Epithelial cell of esophagus (primary cell): ENCODE data around the gene PDK2.

Experiments used
- DNase-seq: peaks from one replicate; pipeline ENCODE4 v3.0.0; 2010; ENCODE audit warnings: low read depth
- H3K4me3 ChIP-seq: 2 replicates; pipeline ENCODE4 v1.5.1; 2011; ENCODE audit warnings: mild to moderate bottlenecking, low read length, control low read depth
- TF ChIP-seq, protein P1 (sequence below): IDR thresholded peaks from 2 replicates; pipeline ENCODE4 v1.5.1; 2011; ENCODE audit warnings: low read depth, mild to moderate bottlenecking, low read length, control low read depth, inconsistent platforms; ENCODE audit not compliant: insufficient read depth; ENCODE audit errors: missing control alignments

The PDK2 gene

DNA sequence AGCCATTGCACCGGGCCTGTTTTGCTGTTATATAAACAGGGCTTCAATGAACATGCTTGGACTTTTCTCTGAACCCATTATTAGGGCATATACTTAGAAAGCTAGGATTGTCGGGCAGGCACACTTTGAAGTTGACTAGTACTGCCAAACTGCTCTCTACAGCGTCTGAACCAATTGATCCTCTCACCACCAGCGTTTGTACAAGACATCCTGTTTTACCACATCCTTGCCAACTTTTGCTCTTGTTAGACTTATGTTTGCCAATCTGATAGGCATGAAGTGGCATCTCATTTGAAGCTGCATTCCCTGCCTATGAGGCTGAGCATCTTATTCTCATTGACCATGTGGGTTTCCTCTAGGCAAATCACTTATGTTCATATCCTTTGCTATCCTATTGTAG, 62.7 kb downstream of the PDK2 start:
- no peak for DNase-seq
- H3K4me3 ChIP-seq = no peak overlapping the region
- TF ChIP-seq, protein P1, sequence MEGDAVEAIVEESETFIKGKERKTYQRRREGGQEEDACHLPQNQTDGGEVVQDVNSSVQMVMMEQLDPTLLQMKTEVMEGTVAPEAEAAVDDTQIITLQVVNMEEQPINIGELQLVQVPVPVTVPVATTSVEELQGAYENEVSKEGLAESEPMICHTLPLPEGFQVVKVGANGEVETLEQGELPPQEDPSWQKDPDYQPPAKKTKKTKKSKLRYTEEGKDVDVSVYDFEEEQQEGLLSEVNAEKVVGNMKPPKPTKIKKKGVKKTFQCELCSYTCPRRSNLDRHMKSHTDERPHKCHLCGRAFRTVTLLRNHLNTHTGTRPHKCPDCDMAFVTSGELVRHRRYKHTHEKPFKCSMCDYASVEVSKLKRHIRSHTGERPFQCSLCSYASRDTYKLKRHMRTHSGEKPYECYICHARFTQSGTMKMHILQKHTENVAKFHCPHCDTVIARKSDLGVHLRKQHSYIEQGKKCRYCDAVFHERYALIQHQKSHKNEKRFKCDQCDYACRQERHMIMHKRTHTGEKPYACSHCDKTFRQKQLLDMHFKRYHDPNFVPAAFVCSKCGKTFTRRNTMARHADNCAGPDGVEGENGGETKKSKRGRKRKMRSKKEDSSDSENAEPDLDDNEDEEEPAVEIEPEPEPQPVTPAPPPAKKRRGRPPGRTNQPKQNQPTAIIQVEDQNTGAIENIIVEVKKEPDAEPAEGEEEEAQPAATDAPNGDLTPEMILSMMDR = no peak

DNA sequence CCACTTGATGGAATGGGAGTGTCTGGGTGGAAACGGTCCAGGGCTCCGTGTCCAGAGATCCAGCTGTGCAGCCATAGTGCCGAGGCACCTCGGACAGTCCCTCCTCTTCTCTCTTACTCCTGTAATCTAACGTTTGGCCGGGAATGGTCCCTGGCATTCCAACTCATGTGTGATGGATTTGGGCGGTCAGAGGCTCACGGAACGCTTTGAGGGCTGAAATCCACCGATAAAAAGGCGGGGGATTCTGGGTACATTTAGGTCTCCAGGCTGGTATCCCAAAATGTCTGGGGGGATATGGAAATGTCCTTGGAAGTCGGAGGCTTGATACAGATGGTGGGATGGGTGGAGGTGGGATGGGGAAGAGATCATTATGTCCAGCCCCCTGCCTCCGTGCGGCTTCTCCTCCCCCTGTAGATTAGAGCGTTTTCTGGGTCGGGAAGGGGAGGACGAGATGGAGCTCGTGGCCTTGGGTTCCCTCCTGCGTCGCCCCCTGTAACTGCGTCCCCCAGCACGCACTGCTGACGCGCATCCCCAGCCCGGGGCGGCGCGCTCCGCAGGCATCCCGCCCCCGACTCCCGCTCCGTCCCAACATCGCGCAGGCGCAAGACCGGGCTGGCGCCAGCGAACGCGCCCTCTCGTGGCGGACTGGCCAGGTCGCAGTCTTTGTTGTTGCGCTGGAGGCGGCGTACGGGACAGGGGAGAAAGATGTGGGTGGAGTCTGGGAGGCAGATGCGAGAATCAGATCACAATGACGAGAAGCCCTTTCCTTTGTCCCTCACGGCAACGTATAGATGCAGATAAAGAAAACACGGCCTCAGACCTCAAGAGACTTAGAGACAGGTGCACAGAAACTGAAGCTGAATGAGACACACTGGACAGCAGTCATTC, 66.1 kb downstream of the PDK2 start:
- peak overlapping the region; percentile 73 for H3K4me3 ChIP-seq
- TF ChIP-seq, protein P1 = peak; percentile 83
- peak; percentile 88 for DNase-seq
